ENCODE results near the gene EFCAB6. TPM values are rescaled to one million over a fixed set of nuclear protein-coding genes. Genes with fewer than 3 reads are reported as not detected.

The EFCAB6 gene
- total RNA-seq, 4 donors from 2014 or later: 1.2 to 4.0 (median 3.0) TPM

DNA sequence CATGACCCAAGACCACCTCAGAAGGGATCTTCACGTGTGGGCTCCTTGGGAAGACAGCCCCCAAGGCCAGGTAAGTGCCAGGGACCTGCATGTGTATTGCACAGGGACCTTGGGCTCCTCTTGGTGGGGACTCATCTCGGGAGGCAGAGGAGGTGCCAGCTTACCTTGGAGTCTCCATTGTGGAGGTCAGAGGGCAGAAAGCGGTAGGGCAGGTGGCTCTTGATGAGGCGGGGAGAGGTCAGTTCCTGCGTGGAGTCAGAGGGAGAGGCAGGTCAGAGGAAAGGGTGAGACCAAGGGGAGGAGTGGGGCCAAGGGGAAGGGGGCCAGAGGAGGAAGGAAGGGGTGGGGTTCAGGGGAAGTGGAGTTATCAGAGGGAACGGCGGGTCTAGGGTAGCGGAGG is 27.7 kb upstream of the EFCAB6 start:
- no peak for DNase-seq (ENCODE audit: extremely low spot score)
- intact Hi-C loops (cut with DNase I): no loop called here
- Histone ChIP-seq H3K27me3 (peaks cover 0 to 27% (median 0%) of the 10 kb centered on the region in 4 donors), H3K27ac (replicated peaks in 1 of 4) (no peak overlapping the region), H3K4me3 (no peak overlapping the region), H3K36me3 (no peaks in the 10 kb centered on the region), H3K4me1 (no peaks in the 10 kb centered on the region), H3K9me3 (no peaks in the 10 kb centered on the region)
- WGBS: 80% methylated on average over 8 of the region's 8 CpGs
- TF ChIP-seq EP300 (IDR thresholded peaks at IDR 0.05) (no peak), POLR2A (IDR thresholded peaks at IDR 0.05; ENCODE audit: low read depth) (no peak), POLR2AphosphoS5 (IDR thresholded peaks at IDR 0.05) (no peak), CTCF (IDR thresholded peaks at IDR 0.05) (no peak)

DNA sequence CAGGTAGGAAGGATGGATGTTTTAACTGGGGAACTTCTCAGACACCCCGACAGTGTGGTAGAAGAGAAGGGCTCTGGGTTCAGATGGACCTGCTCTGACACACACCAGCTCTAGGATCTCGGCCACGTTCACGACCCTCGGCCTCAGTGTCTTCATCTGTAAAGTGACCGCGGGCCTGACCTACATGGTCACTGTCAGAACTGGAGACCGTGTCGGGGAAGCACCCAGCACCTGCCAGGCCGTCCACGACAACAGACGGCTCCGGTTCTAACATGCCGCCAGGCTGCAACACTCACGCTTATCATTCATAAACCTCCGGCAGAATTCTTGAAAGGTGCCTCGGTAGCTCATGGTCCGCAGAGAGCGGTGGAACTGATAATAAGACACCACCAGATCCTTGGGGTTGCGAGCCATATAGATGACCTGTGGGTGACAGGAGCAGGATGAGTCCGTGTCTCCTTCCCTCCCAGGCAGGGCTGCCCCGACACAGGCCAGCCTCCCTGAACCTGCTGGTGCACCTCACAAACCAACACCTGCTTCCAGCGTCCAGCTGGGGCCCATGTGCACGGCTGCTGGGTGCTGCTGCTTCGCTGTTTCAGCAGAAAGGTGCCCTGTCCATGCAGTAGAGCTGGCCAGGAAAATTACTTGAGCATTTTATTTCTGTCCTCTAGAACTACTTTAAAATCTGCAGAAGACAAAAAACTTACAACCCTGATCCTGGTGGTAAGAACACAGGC is 26.6 kb upstream of the EFCAB6 start:
- TF ChIP-seq EP300 (IDR thresholded peaks at IDR 0.05) (no peak), POLR2AphosphoS5 (IDR thresholded peaks at IDR 0.05) (no peak)
- intact Hi-C loops (cut with DNase I): no loop called here
- peaks cover 0 to 30% (median 0%) of the 10 kb centered on the region in 4 donors for H3K27me3 ChIP-seq
- H3K4me3 ChIP-seq: no peak overlapping the region
- H3K36me3 ChIP-seq: no peaks in the 10 kb centered on the region
- H3K9me3 ChIP-seq: no peaks in the 10 kb centered on the region
- H3K4me1 ChIP-seq: no peaks in the 10 kb centered on the region
- no peak overlapping the region for H3K27ac ChIP-seq (replicated peaks in 1 of 4)
- WGBS: 94% methylated on average over 22 of the region's 25 CpGs
- no peak for DNase-seq (ENCODE audit: extremely low spot score)

GRCh38 chr22:43838161-43838560 is 26.1 kb upstream of the EFCAB6 start:
- intact Hi-C loops (cut with DNase I): no loop called here
- H3K4me3 ChIP-seq: no peak overlapping the region
- no peaks in the 10 kb centered on the region for H3K4me1 ChIP-seq
- no peak overlapping the region for H3K27ac ChIP-seq (replicated peaks in 1 of 4)
- 84% methylated on average over 6 of the region's 10 CpGs for WGBS
- H3K27me3 ChIP-seq: peaks cover 0 to 36% (median 0%) of the 10 kb centered on the region in 4 donors
- H3K36me3 ChIP-seq: no peaks in the 10 kb centered on the region
- H3K9me3 ChIP-seq: no peaks in the 10 kb centered on the region
- DNase-seq (ENCODE audit: extremely low spot score): no peak
- TF ChIP-seq EP300 (IDR thresholded peaks at IDR 0.05) (no peak), CTCF (IDR thresholded peaks at IDR 0.05) (no peak), POLR2A (IDR thresholded peaks at IDR 0.05; ENCODE audit: low read depth) (no peak), POLR2AphosphoS5 (IDR thresholded peaks at IDR 0.05) (no peak)

- H3K4me1 ChIP-seq: no peaks in the 10 kb centered on the region
- WGBS: 78% methylated on average over 9 of the region's 9 CpGs
- no peaks in the 10 kb centered on the region for H3K36me3 ChIP-seq
- H3K27ac ChIP-seq (replicated peaks in 1 of 4): no peak overlapping the region
- intact Hi-C loops (cut with DNase I): no loop called here
- no peaks in the 10 kb centered on the region for H3K9me3 ChIP-seq
- no peak for DNase-seq (ENCODE audit: extremely low spot score)
- no peak overlapping the region for H3K4me3 ChIP-seq
- no peak for TF ChIP-seq EP300 (IDR thresholded peaks at IDR 0.05)
- TF ChIP-seq POLR2AphosphoS5 (IDR thresholded peaks at IDR 0.05): no peak
- no peak for TF ChIP-seq POLR2A (IDR thresholded peaks at IDR 0.05; ENCODE audit: low read depth)
- TF ChIP-seq CTCF (IDR thresholded peaks at IDR 0.05): no peak
- peaks cover 0 to 39% (median 0%) of the 10 kb centered on the region in 4 donors for H3K27me3 ChIP-seq
Observed at GRCh38 chr22:43837666-43838065, 25.6 kb upstream of the EFCAB6 start.

DNA sequence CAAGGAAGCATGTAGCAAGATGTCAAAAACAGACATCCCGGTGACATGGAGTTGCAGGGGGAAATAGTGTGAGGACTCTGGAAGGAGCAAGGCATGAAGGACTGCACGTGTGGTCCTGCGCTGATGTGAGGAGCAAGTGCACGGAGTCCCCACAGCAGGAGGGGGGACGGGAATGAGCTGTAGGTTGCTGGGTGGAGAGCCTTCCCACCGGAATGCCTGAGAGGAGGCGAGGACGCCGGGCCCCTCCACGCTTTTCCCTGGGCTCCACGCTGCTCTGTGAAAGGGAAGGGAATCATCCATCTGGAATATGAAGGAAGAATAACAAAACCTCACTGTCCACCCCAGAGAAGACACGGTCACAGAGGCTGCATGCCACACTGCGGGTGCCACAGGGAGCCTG is 23.6 kb upstream of the EFCAB6 start:
- no peak for DNase-seq (ENCODE audit: extremely low spot score)
- Histone ChIP-seq H3K4me1 (peaks cover 0 to 3% (median 0%) of the 10 kb centered on the region in 4 donors), H3K27me3 (peaks cover 0 to 50% (median 0%) of the 10 kb centered on the region in 4 donors), H3K4me3 (no peak overlapping the region), H3K27ac (replicated peaks in 1 of 4) (no peak overlapping the region), H3K9me3 (no peaks in the 10 kb centered on the region), H3K36me3 (no peaks in the 10 kb centered on the region)
- TF ChIP-seq EP300 (IDR thresholded peaks at IDR 0.05) (no peak), CTCF (IDR thresholded peaks at IDR 0.05) (no peak), POLR2A (IDR thresholded peaks at IDR 0.05; ENCODE audit: low read depth) (no peak), POLR2AphosphoS5 (IDR thresholded peaks at IDR 0.05) (no peak)
- intact Hi-C loops (cut with DNase I): no loop called here
- WGBS: 87% methylated on average over 13 of the region's 13 CpGs
